Central memory CD8-positive, alpha-beta T cell (primary cell): Measurements from ENCODE around the gene PRORP.
A peak's percentile ranks its signal among the peaks of the same experiment; 100 is the strongest.
"Not testable (repeated sequence)": the region's sequence is repeated elsewhere in the genome, so short reads cannot be mapped to it uniquely, and the experiment has no call there.

Experiments
- ATAC-seq: fragments of 150-1000 bp; cut with Tn5 transposase; replicated peaks from 2 replicates; pipeline ENCODE4 v1.10.0; 2022; ENCODE audit warnings: mild to moderate bottlenecking, moderate FRiP score, moderate number of reproducible peaks; ENCODE audit not compliant: poor library complexity, severe bottlenecking; ENCODE audit errors: extremely low read depth
- DNase-seq, 2 donors: peaks; one replicate each; pipeline ENCODE4 v3.0.0; 2021; ENCODE audit warnings: low spot score in 2 of 2
- H3K27ac Mint-ChIP-seq: one replicate; pipeline ENCODE4 v1.8.0; 2022; ENCODE audit warnings: low read depth, mild to moderate bottlenecking, moderate library complexity, mixed read lengths
- H3K27me3 Mint-ChIP-seq: one replicate; pipeline ENCODE4 v1.8.0; 2022; ENCODE audit warnings: mixed read lengths
- H3K36me3 Mint-ChIP-seq: one replicate; pipeline ENCODE4 v1.8.0; 2022; ENCODE audit warnings: mild to moderate bottlenecking, moderate library complexity, mixed read lengths; ENCODE audit not compliant: insufficient read depth
- H3K4me1 Mint-ChIP-seq: one replicate; pipeline ENCODE4 v1.8.0; 2022; ENCODE audit warnings: mixed read lengths
- H3K4me3 Mint-ChIP-seq: one replicate; pipeline ENCODE4 v1.8.0; 2022; ENCODE audit warnings: mild to moderate bottlenecking, moderate library complexity, mixed read lengths
- H3K9me3 Mint-ChIP-seq: one replicate; pipeline ENCODE4 v1.8.0; 2022; ENCODE audit warnings: mixed read lengths

PRORP gene

GRCh38 chr14:35146711-35147149, 24.4 kb downstream of the PRORP start:
- ATAC-seq (no peak), DNase-seq (no peak)
- H3K9me3 Mint-ChIP-seq = no peaks in the 10 kb centered on the region
- H3K4me1 Mint-ChIP-seq = peaks cover 9% of the 10 kb centered on the region
- no peak overlapping the region for H3K27ac Mint-ChIP-seq
- no peaks in the 10 kb centered on the region for H3K27me3 Mint-ChIP-seq
- H3K4me3 Mint-ChIP-seq = no peak overlapping the region
- peaks cover 22% of the 10 kb centered on the region for H3K36me3 Mint-ChIP-seq

- H3K4me1 Mint-ChIP-seq = peaks cover 9% of the 10 kb centered on the region
- H3K36me3 Mint-ChIP-seq = peaks cover 23% of the 10 kb centered on the region
- H3K4me3 Mint-ChIP-seq = no peak overlapping the region
- H3K27me3 Mint-ChIP-seq = no peaks in the 10 kb centered on the region
- no peaks in the 10 kb centered on the region for H3K9me3 Mint-ChIP-seq
- ATAC-seq (no peak), DNase-seq (no peak)
- no peak overlapping the region for H3K27ac Mint-ChIP-seq
These were observed 24.8 kb downstream of the PRORP start for GRCh38 chr14:35147186-35147585.

DNA sequence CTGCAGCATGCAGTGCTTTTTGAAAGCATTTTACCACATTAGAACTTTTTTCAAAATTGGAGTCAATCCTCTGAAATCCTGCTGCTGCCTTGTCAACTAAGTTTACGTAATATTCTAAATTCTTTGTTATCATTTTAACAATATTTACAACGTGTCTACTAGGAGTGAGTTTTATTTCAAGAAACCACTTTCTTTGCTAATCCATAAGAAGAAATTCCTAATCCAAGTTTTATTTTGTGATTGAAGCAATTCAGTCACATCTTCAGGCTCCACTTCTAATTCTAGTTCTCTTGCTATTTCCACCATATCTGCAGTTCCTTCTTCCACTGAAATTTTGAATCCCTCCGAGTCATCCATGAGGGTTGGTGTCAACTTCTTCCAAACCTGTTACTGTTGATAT, 25.4 kb downstream of the PRORP start:
- Mint-ChIP-seq H3K9me3 (no peaks in the 10 kb centered on the region), H3K27me3 (no peaks in the 10 kb centered on the region), H3K4me1 (peaks cover 9% of the 10 kb centered on the region), H3K27ac (no peak overlapping the region), H3K4me3 (no peak overlapping the region), H3K36me3 (peaks cover 23% of the 10 kb centered on the region)
- no peak for DNase-seq
- ATAC-seq = no peak

DNA sequence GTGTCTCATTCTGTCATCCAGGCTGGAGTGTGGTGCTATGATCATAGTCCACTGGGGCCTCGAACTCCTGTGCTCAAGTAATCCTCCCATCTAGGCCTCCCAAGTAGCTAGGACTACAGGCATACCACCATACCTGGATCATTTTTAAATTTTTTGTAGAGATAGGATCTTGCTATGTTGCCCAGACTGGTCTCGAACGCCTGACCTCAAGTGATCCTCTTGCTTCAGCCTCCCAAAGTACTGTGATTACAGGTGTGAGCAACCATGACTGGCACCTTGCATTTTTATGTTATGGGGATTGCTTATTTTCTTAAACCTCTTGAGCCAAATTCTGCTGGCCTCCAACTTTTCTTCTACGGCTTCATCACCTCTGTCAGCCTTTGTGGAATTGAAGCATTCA, 26.9 kb downstream of the PRORP start:
- H3K27ac Mint-ChIP-seq = no peak overlapping the region
- peaks cover 14% of the 10 kb centered on the region for H3K4me1 Mint-ChIP-seq
- H3K9me3 Mint-ChIP-seq = no peaks in the 10 kb centered on the region
- H3K27me3 Mint-ChIP-seq = no peaks in the 10 kb centered on the region
- H3K4me3 Mint-ChIP-seq = no peak overlapping the region
- H3K36me3 Mint-ChIP-seq = peaks cover 26% of the 10 kb centered on the region
- DNase-seq (no peak), ATAC-seq (no peak)

GRCh38 chr14:35152531-35152930, 30.2 kb downstream of the PRORP start:
- peaks cover 23% of the 10 kb centered on the region for H3K4me1 Mint-ChIP-seq
- H3K4me3 Mint-ChIP-seq, H3K9me3 Mint-ChIP-seq, ATAC-seq, DNase-seq, H3K27me3 Mint-ChIP-seq, H3K27ac Mint-ChIP-seq: not testable (repeated sequence)
- H3K36me3 Mint-ChIP-seq = peaks cover 22% of the 10 kb centered on the region

GRCh38 chr14:35154016-35154415, 31.7 kb downstream of the PRORP start:
- Mint-ChIP-seq H3K4me3 (no peak overlapping the region), H3K36me3 (peaks cover 22% of the 10 kb centered on the region), H3K27me3 (no peaks in the 10 kb centered on the region), H3K4me1 (peaks cover 26% of the 10 kb centered on the region), H3K27ac (peak overlapping the region; percentile 24), H3K9me3 (no peaks in the 10 kb centered on the region)
- DNase-seq = no peak
- ATAC-seq = no peak

GRCh38 chr14:35155962-35156361, 33.6 kb downstream of the PRORP start:
- no peaks in the 10 kb centered on the region for H3K9me3 Mint-ChIP-seq
- no peak for DNase-seq
- no peak for ATAC-seq
- peak overlapping the region; percentile 55 for H3K27ac Mint-ChIP-seq
- no peak overlapping the region for H3K4me3 Mint-ChIP-seq
- H3K27me3 Mint-ChIP-seq = no peaks in the 10 kb centered on the region
- peaks cover 15% of the 10 kb centered on the region for H3K36me3 Mint-ChIP-seq
- H3K4me1 Mint-ChIP-seq = peaks cover 44% of the 10 kb centered on the region

GRCh38 chr14:35158491-35158890, 36.1 kb downstream of the PRORP start:
- peak overlapping the region; percentile 15 for H3K27ac Mint-ChIP-seq
- H3K9me3 Mint-ChIP-seq = no peaks in the 10 kb centered on the region
- H3K36me3 Mint-ChIP-seq = peaks cover 13% of the 10 kb centered on the region
- ATAC-seq = no peak
- no peak overlapping the region for H3K4me3 Mint-ChIP-seq
- no peaks in the 10 kb centered on the region for H3K27me3 Mint-ChIP-seq
- no peak for DNase-seq
- H3K4me1 Mint-ChIP-seq = peaks cover 60% of the 10 kb centered on the region

- H3K27me3 Mint-ChIP-seq = no peaks in the 10 kb centered on the region
- H3K36me3 Mint-ChIP-seq = peaks cover 14% of the 10 kb centered on the region
- H3K4me1 Mint-ChIP-seq = peaks cover 56% of the 10 kb centered on the region
- H3K4me3 Mint-ChIP-seq = no peak overlapping the region
- ATAC-seq = no peak
- no peaks in the 10 kb centered on the region for H3K9me3 Mint-ChIP-seq
- no peak for DNase-seq
- peak overlapping the region; percentile 11 for H3K27ac Mint-ChIP-seq
These were observed 36.8 kb downstream of the PRORP start for GRCh38 chr14:35158951-35159653.

GRCh38 chr14:35159742-35160409, 37.5 kb downstream of the PRORP start:
- H3K36me3 Mint-ChIP-seq = peaks cover 16% of the 10 kb centered on the region
- no peaks in the 10 kb centered on the region for H3K27me3 Mint-ChIP-seq
- peaks cover 54% of the 10 kb centered on the region for H3K4me1 Mint-ChIP-seq
- H3K9me3 Mint-ChIP-seq = no peaks in the 10 kb centered on the region
- peak overlapping the region; percentile 72 for H3K27ac Mint-ChIP-seq
- ATAC-seq (no peak), DNase-seq (no peak)
- H3K4me3 Mint-ChIP-seq = no peak overlapping the region

DNA sequence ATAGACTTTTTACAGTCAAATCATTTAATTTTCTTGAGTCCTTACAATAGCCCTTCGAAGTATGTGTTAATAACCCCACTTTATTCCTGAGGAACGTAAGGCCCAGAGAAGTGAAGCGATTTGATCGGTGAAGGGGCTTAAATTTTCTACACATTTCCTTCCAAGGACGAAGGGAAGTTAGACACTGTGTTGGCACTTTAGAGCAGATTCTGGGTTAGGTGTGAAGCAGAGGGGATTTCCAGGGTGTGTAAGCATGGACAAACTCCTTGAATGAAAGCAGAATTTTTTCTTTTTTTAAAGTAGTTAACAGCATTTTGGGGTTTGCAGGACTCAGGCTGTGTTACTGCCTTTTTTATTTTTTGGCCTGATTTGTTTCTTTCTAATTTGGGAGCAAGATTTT, 38.9 kb downstream of the PRORP start:
- Mint-ChIP-seq H3K9me3 (no peaks in the 10 kb centered on the region), H3K4me1 (peaks cover 52% of the 10 kb centered on the region), H3K4me3 (no peak overlapping the region), H3K36me3 (peaks cover 16% of the 10 kb centered on the region), H3K27ac (peak overlapping the region; percentile 72), H3K27me3 (no peaks in the 10 kb centered on the region)
- peak; percentile 89 for ATAC-seq
- DNase-seq = no peak

- no peak overlapping the region for H3K27ac Mint-ChIP-seq
- H3K4me1 Mint-ChIP-seq = peaks cover 43% of the 10 kb centered on the region
- H3K36me3 Mint-ChIP-seq = peaks cover 15% of the 10 kb centered on the region
- H3K9me3 Mint-ChIP-seq = no peaks in the 10 kb centered on the region
- no peak for ATAC-seq
- no peak for DNase-seq
- H3K27me3 Mint-ChIP-seq = no peaks in the 10 kb centered on the region
- H3K4me3 Mint-ChIP-seq = no peak overlapping the region
These were observed 41.0 kb downstream of the PRORP start for GRCh38 chr14:35163384-35163783.

DNA sequence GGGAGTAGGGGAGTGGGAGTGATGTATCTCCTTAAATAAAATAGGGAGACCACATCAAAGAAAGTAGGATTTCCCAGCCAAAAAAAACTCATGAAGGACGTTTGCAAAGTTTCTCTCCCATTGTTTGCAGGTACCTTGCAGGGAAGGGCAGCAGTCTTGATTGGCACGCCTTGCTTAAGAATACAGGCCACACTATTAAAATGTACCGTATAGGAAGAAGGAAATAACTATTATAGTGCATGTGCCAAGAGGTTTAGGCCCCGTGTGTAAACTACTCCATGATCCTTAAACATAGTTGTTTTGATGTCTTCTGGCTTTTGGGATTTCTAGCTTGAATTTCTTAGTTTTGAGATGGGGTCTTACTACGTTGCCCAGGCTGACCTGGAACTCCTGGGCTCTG, 42.5 kb downstream of the PRORP start:
- H3K27ac Mint-ChIP-seq = no peak overlapping the region
- no peak overlapping the region for H3K4me3 Mint-ChIP-seq
- no peak for DNase-seq
- peaks cover 10% of the 10 kb centered on the region for H3K36me3 Mint-ChIP-seq
- no peaks in the 10 kb centered on the region for H3K27me3 Mint-ChIP-seq
- peaks cover 38% of the 10 kb centered on the region for H3K4me1 Mint-ChIP-seq
- no peaks in the 10 kb centered on the region for H3K9me3 Mint-ChIP-seq
- ATAC-seq = no peak
